SK-N-MC (cell line): ENCODE measurements around the gene ARHGAP23.

Experiments used
- EZH2 ChIP-seq: fragments of 200-600 bp; sonication (generic); IDR thresholded peaks from one replicate; pipeline ENCODE4 v1.6.1; 2017; ENCODE audit warnings: antibody characterized with exemption
- FOXP2 ChIP-seq: optimal IDR thresholded peaks from 2 replicates; pipeline ENCODE3; 2011; ENCODE audit warnings: mild to moderate bottlenecking, moderate library complexity; ENCODE audit not compliant: insufficient read depth; ENCODE audit errors: extremely low read length, control extremely low read depth
- POLR2AphosphoS5 ChIP-seq: IDR thresholded peaks from 2 replicates; pipeline ENCODE4 v1.6.1; 2012; ENCODE audit warnings: mild to moderate bottlenecking, low read depth, low read length, borderline replicate concordance

GRCh38 chr17:38439436-38439835, 11.2 kb downstream of the ARHGAP23 start:
- TF ChIP-seq POLR2AphosphoS5: no peak
- no peak for TF ChIP-seq EZH2
- TF ChIP-seq FOXP2: no peak
